HG02610 (cell line): ENCODE results near the gene SULT1B1.
"Not testable (repeated sequence)": the region's sequence is repeated elsewhere in the genome, so short reads cannot be mapped to it uniquely, and the experiment has no call there.

Experiments used
- ATAC-seq: cut with Tn5 transposase; IDR thresholded peaks from one replicate; pipeline ENCODE4 v1.9.1; 2021; ENCODE audit warnings: mild to moderate bottlenecking, moderate library complexity; ENCODE audit not compliant: unreplicated experiment

The SULT1B1 gene

DNA sequence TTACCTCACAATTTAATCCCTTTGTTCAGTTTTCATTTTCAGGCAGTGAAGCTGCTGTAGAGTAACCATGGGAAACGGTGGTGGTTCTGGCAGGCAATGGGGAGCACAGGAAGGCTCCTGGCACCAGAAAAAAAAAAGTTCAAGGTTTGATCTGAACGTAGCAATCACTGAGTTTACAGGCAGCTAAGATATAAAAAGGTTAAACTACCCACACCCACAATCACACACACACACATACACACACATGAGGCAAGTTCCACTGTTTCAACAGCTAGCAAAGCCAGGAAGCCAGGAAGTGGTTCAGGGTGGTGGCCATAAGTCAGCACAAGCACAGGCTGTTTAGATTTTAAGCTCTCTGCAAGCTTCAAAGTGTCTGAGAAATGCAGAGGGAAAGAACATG, at the start of gene SULT1B1:
Gene SULT1B1 (minus strand): TSS at position 166 of the 400 bp plus-strand sequence. CDS start 5,403 bp downstream, outside the sequence.
- ATAC-seq, result no peak

DNA sequence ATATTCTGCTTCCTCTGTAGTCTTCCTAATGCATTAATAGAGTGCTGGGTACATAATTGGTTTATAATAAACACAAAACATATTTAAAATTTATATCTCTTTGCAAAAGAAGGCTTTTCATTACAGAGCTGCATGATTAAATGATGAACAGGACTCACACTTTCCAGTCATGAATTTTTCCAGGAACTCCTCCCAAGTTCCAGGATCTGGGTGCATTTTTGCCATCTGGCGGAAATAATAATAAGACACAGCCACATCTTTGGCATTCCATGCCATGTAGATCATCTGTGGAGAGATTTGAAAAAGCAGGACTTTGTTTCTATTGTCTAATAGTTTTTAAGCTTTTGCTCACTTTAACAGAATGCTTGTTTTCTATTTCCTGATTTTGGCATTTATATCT, 40.2 kb upstream of the SULT1B1 start:
- no peak for ATAC-seq

DNA sequence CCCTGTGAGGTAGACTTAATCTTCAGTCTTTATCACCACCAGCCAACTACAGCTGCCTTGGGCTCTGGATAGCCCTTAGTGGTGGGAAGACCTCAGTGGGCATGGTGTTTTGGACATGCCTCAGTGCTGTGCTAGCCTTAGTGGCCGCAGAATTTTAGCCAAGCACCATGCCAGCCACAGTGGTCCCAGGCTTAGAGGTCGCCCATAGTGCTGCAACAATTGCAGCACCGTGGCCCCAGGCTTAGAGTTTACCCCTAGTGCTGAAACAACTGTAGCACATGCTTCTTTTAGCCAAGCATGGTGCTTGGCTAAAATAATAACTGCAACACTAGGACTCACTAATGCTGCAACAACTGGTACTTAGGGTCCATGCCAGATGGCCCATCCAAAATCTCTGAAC, 38.9 kb upstream of the SULT1B1 start:
- no peak for ATAC-seq

DNA sequence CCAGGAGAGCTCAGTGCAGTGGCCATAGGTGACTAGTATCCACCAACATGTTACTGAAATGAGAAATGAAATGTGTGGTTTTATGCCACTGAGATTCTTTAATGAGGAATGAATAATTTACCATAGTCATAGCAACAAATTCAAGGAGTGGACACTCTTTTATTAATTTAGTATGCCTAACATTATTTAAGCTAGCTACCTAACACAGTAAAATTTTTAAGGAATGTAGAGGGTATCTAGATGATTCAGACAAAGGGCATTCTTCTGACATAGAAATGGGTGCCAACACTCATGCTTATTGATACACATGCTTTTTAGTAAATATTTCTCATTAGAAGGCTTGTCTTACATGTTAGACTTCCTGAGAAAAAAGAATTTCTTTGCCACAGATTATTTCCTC, 33.3 kb upstream of the SULT1B1 start:
- no peak for ATAC-seq

DNA sequence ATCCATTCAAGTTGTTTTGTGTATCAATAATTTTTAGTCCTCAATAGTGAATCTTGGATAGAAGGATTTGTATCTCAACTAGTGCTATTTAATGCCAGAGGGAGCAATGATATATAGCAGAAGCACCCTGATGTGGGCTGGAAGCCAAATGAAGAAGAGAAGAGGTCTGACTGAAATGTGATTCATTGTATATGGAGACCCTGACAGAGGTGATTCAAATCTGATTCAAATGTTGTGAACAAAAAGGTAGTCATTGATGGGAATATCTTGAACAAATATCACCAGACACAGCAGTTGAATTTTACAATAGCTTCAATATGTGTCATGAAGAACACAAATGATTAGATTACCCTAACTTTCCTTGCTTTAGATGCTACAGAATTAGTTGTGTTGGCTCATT, 27.5 kb upstream of the SULT1B1 start:
- ATAC-seq, result no peak

DNA sequence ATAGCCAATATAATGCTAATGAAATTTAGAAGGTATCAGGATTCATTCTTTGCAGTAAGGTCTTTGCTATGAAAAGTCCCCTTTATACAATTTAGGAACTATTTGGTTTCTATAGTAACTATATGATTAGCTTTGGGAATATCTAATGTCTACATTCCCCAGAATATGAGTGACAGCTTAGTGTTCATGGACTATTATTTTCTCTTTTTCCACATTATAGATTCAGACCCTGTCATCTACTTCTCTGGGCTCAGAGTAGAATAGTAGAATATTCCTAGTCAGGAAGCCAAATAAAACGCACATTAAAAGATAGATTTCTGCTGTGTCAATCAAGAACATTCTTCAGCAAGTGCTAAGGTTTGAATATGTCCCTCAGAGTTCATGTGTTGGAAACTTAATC, 26.1 kb upstream of the SULT1B1 start:
- no peak for ATAC-seq

DNA sequence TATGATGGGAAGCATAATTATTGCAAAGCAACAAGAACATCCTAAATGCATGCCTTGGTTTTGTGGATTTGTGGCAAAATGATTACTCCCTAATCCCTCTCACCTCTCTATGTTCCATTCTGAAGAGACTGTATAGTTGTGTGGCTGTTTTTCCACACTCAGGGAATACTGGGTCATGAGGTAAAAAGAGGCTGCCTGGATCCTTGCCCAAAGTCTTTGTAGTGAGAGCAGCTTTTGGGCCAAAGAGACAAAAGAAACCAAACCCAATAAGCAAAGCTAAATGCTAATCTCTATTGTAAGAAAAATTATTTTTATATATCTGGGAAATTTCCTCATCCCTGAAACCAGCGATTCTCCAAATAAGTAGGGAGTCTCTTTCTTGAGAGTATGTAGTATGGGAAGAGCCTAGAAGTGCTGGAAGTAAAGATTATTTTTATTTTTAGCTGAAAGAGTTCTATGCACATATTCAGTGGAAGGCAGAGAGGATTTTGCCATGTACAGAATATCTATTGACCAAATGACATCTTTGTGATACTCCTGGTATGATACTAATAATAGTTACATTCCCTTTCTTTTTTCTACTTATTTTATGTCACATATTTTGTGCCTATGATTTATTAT, 24.9 kb upstream of the SULT1B1 start:
- no peak for ATAC-seq

DNA sequence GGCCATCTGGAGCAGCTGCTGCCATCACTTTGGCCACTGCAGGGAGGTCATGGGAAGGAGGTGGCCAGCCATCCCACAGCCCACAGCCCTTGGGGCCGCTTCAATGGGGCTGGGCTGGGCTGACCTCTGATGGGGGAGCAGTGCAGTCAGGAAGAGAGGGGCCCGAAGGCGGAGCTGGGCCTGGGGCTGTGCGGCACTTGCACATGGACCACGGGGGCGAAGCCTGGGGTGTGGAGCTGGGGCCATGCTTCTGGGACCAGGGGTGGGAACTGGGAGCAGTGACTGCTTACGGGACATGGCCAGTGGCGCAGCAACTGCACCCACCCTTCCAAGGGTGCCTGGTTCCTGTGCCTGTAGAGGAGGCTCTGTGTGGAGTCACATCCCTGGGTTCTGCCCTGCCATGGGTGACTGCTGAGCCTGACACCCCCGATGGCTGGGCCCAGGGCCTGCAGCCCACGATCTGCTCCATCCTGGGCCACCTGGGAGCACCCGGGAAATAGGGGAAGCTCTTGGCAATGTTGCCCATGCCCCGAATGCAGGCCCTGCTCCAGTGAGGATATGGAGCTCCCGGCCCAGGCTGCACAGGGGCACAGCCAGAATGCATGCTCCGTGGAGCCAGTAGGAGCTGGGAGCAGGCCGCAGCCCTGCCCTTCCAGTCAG, 22.4 kb upstream of the SULT1B1 start:
- ATAC-seq, result no peak

DNA sequence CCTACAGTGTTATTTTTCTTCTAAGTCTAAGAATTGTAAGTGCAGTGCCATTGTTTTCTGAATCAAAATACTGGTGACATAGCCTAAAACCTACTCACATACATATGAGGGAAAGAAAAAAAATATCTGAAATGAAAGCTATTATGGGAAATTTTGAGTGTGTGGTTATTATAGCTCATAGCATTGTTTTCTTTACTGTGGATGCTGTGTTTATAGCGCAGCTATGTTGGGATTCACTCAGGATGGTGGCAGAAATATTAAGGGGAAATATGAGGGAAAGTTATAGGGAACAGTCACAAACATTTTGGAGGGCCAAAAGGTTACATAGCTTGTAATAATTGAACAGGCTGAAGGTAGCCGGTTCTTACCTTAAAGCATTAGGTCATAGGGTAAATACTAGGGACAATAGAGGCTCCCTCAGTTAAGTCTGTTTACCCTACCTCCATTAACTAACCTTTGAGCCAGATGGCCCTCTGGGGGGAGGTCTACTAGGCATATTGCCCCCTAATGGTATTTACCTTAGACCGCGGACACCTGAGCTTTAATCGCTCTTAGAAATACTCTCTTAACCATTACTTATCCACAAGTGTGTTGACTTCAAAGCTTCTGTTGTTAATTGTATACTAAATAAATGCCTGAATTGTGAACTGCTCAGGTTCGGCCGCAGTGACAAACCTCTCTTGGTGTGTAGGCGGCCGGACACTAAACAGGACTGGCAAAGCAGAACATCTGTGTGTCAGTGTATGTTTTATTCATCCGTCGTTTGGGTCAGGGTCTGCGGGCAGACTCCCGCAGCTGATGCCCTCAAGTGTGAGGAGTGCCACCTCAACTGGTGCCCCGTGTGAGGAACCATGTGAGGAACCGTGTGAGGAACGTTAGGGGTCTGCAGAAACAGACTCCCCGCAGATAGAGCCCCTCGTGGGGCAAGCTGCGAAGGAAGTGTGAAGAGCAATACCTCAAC, 21.3 kb upstream of the SULT1B1 start:
- ATAC-seq, result no peak

DNA sequence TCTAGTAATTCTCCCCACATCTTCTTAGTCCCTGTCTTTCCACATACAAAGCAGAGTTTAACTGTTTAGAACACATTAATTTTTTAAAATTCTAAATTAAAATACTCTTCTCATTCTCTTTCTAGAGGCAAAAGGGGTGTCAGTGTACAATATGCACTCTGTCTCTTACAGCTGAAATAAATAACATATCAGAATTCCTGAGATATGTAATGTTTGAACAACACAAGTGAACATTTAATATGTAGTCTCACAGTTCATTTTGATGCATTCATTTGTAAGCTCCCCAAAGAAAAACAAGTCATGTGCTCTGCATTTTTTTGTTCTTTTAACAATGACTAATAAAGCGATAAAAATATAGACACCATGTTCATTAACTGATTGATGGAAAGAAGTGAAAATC, 19.7 kb upstream of the SULT1B1 start:
- ATAC-seq, result no peak

DNA sequence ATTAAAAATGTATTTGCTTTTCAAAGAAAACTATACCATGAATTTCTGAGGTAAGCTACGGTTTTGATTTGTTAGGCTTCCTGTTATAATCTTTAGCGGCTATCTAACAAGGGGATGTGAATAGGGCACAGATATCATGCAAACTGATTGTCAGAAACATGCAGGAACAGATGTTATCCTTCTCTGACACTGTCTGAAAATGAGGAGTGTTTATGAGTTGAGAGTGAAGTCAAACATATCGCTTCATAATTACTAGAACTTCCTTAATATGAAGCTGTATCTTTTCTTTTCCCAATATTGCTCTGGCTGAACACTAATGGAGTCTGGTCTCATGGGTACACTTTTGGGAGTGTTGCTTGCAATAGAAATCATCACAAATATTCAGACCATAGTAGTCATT, 16.3 kb upstream of the SULT1B1 start:
- no peak for ATAC-seq

DNA sequence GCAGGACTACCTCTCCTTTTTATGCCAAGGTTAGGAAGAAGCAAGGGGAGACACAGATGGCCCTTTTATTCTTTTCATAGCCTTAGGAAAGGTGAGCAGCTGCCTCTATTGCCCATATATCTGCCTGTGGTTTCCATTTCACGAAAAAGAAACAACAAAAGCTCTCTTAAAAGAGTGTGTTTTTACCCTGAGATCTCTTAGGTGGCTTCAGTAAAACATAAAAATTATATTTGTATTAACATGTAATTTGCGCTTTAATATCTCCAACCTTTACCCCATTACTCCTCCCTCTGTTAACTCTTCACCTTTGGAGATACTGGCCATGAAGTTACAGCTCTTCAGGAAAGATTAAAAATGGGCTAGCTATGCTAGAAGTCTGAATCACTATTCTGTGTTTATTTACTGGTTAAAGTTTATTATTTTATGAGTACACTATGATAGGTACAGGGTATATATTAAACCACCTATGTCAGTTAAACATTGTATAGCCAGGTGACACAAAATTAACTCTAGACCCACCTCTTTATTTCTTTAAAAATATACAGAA, 15.0 kb upstream of the SULT1B1 start:
- ATAC-seq, result no peak

DNA sequence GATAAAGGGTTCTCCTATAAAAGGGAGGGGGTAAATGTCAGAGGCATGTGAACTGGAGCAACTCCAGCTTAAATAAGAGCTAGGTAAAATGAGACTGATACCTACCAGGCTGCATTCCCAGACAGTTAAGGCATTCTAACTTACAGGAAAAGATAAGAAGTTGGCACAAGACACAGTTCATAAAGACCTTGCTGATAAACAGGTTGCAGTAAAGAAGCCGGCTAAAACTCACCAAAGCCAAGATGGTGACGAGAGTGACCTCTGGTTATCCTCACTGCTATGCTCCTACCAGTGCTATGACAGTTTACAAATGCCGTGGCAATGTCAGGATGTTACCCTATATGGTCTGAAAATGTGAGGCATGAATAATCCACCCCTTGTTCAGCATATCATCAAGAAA, 13.1 kb upstream of the SULT1B1 start:
- ATAC-seq, result no peak

DNA sequence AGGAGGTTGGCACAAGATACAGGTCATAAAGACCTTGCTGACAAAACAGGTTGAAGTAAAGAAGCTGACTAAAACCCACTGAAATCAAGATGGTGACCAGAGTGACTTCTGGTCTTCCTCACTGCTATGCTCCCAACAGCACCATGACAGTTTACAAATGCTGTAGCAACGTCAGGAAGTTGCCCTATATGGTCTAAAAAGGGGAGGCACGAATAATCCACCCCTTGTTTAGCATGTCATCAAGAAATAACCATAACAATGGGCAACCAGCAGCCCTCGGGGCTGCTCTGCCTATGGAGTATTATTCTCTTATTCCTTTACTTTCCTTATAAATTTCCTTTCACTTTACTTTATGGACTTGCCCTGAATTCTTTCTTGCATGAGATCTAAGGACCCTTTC, 8.1 kb upstream of the SULT1B1 start:
- not testable (repeated sequence) for ATAC-seq

DNA sequence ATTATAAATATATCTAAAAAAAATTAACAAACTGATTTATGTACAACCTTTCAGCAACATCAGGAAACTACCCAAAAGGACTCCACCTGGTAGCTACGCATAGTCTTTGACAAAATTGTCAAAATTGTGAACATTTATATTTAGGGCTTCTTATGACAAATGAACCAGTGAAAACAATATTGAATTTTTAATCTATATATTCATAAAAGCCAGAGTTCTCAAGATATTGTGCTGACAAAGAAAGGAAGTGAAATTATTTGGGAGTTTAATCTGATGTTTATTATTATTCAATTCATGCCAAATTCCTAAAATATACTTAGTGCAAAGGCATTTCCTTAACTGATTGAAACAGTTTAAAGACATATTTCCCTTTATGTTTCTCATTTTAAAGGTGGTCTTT, 5.3 kb upstream of the SULT1B1 start:
- ATAC-seq, result no peak

DNA sequence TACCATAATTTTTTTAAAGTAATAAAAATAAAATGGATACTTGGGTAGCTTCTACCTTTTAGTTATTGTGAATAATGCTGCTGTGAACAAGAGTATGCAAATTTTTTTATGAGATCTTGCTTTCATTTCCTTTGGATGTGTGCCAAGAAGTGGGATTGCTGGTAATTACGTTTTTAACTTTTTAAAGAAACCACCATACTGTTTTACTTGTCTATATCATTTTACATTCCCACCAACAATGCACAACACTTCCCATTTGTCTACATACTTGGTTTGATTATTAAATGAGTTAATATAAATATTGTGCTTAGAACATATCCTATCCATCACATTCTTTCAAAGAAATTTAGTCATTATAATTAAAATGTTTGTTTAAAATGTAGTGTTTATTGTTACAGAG, 3.9 kb upstream of the SULT1B1 start:
- no peak for ATAC-seq

DNA sequence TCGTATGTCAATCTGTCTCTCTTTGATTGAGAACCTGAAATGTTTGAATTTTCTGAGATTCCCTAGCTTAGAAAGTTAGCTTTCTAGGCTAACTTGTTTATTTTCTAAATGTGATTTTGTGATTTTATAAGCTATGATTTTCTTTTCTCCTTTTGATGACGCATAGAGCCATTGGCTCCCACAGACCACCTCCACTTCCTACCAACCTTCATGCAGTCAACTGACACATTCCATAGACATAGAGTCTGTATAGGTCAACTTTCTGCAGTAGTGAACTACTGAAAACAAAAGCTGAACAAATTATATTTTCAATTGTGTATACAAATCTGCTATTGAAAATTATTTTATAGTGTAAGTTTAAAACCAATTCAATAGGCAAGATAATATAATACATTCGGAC, 2.8 kb upstream of the SULT1B1 start:
- no peak for ATAC-seq

DNA sequence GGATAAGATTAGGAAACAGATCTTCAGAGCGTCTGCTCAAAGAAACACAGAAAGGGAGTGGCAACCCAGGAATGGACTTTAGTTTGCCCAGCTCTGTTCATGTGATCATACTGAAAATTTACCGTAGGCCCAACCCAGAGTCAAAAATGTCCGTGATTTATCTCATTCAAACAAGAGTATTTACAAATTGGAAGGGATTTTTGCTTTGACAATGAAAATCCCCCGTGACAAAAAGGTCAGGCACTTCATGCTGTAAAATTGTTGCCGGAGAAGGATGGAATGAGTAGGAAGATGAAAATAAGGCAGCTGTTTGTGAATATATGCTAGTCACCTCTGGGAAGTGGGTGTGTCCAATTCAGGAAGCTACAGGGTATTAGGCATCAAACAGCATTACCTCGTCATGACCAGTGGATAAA, 1.2 kb downstream of the SULT1B1 start:
- ATAC-seq, result no peak

DNA sequence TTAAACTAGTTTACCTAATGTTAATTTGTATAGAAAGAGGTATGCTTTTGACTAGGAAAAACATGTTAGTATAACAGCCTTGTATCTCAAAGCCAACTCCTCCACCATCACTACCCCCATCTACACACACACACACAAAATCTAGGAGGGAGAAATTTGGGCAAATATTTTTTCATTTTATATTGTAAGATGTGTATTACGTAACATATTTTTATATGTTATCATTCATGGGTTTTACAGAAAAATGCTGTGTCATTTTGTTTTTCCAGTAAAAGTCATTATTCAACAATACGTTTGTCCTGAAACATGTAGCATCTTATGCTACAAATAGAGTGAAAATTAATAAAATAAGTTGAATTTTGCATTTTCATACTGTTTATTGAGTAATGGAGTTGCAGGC, 3.0 kb downstream of the SULT1B1 start:
- ATAC-seq, result no peak

DNA sequence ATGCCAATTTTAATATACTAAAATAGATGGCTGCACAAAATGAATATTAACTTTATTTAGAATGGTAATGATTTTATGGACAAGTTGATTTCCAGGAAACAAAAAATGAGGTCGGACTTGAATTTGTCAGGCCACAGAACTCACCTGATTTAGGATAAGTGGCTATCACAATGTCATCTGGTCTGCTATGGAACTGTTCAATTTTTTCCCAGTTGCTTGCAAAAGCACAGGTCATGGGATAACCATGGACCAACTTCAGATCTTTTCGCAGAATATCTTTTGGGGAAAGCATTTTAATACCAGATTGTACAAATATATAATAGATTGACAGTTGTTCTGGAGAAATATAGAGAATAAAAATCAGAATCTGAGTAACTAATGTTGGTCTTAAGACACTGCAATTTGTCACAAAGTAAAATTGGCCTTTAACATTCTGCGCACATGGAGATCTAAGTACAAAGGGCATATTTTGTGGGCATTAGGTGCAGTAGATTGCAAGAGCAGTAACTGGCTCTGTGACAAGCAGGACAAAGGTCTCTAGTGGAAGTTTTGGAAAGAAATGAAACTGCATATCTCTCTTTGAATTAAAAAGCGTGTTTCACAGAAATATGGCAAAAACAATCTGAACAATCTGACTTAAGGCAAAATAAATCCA, 5.4 kb downstream of the SULT1B1 start:
- ATAC-seq, result no peak

DNA sequence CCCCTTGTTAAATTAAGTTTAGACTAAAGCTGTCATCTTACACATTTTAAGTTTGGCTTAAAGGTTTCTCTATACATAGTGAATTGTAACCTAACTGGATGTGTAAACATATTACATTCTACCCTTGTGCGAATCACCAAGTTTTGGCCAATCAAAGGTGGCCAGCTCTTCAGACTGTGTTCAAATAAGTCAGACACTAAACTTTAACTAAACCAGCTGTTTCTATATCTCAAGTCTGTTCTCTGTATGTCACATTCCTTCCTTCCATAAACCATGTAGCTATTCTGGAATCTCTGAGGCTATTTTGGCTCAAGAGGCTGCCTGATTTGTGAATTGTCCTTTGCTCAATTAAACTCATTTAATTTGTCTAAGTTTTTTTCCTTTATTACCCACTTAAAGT, 6.7 kb downstream of the SULT1B1 start:
- ATAC-seq, result no peak
